Osteoblast (primary cell): ENCODE data around the gene TPCN2. TPM values are rescaled to one million over a fixed set of nuclear protein-coding genes. Genes with fewer than 3 reads are reported as not detected.
A peak's percentile ranks its signal among the peaks of the same experiment; 100 is the strongest.

ENCODE experiments used
- DNase-seq: peaks from one replicate; pipeline ENCODE4 v3.0.0; 2011; ENCODE audit warnings: low spot score, mixed read lengths; ENCODE audit not compliant: insufficient read length; ENCODE audit errors: missing footprints
- H2AFZ ChIP-seq: 2 replicates; pipeline ENCODE4 v1.6.0; 2011; ENCODE audit warnings: mild to moderate bottlenecking, low read length
- H3K27ac ChIP-seq: 2 replicates; pipeline ENCODE4 v1.5.1; 2011; ENCODE audit warnings: mild to moderate bottlenecking, low read depth, low read length, moderate library complexity
- H3K27me3 ChIP-seq: 2 replicates; pipeline ENCODE4 v1.6.0; 2012; ENCODE audit warnings: mild to moderate bottlenecking, control low read depth, inconsistent platforms, low read length, moderate library complexity; ENCODE audit not compliant: insufficient read depth
- H3K36me3 ChIP-seq: 2 replicates; pipeline ENCODE4 v1.5.1; 2011; ENCODE audit warnings: mild to moderate bottlenecking, low read length, control low read depth, moderate library complexity; ENCODE audit not compliant: insufficient read depth
- H3K4me1 ChIP-seq: 2 replicates; pipeline ENCODE4 v1.5.1; 2011; ENCODE audit warnings: mild to moderate bottlenecking, low read length, control low read depth, moderate library complexity; ENCODE audit not compliant: insufficient read depth
- H3K4me2 ChIP-seq: 2 replicates; pipeline ENCODE4 v1.6.0; 2011; ENCODE audit warnings: mild to moderate bottlenecking, low read length; ENCODE audit not compliant: insufficient read depth
- H3K4me3 ChIP-seq: fragments of 200-600 bp; sonication (generic); 3 replicates; pipeline ENCODE4 v1.5.1; 2012; ENCODE audit warnings: mild to moderate bottlenecking, low read length, inconsistent platforms; ENCODE audit not compliant: insufficient read depth
- H3K79me2 ChIP-seq: 2 replicates; pipeline ENCODE4 v1.6.0; 2012; ENCODE audit warnings: mild to moderate bottlenecking, low read length, control low read depth, inconsistent platforms; ENCODE audit not compliant: insufficient read depth
- H3K9me3 ChIP-seq: 2 replicates; pipeline ENCODE4 v1.5.1; 2011; ENCODE audit warnings: low read depth, low read length, control low read depth
- H4K20me1 ChIP-seq: 2 replicates; pipeline ENCODE4 v1.6.0; 2012; ENCODE audit warnings: mild to moderate bottlenecking, low read length, control low read depth; ENCODE audit not compliant: insufficient read depth
- total RNA-seq: library from RNA; depleted of rRNA; stranded (reverse); fragments of >200 nt; gene quantifications from 2 replicates; pipeline ENCODE4 v1.2.3, GENCODE V29; 2012
- TF ChIP-seq, protein P1 (sequence below): IDR thresholded peaks from 2 replicates; pipeline ENCODE4 v1.5.1; 2011; ENCODE audit warnings: mild to moderate bottlenecking, low read depth, low read length, moderate library complexity; ENCODE audit errors: extremely low read depth

TPCN2 gene
- total RNA-seq, 1 donor = 14.1 TPM

DNA sequence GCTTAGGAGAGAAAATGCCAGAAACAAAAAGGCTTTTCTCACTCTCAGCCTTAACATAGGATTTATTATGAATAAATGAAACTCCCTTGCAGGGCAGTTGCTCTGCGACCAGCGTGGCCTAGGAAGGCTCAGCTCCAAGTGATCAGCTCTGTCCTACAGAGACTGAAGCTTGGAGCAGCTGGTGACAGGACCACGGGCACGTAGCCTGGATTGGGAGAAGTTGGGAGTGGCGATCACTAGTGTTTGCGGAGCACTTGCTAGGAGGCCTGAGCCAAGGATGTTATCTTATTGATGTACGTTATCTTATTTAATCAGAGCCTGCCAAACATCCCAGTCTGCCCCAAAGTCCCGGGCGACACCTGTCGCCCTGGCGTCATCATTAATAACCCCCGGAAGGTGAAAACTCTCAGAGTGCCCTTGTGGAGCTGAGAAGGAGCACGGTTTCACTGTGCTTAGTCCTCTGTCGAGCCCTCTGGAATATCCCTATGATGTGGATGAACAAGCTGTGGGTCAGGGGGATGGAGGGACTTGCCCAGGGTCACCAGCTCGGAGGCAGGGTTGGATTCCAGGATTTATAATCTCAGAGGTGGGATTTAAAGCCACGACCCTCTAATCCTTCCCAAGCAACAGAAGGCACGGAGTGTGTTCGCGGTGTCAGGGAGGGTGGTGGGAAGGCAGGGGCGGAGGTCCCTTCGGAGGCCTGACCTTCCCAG lies 66.2 kb downstream of the TPCN2 start:
- peak; percentile 72 for DNase-seq
- Histone ChIP-seq H3K4me1 (no peaks in the 10 kb centered on the region), H3K27ac (no peak overlapping the region), H3K27me3 (peaks cover 30% of the 10 kb centered on the region), H4K20me1 (no peaks in the 10 kb centered on the region), H2AFZ (no peak overlapping the region), H3K79me2 (no peaks in the 10 kb centered on the region), H3K4me3 (no peak overlapping the region), H3K36me3 (no peaks in the 10 kb centered on the region), H3K9me3 (no peaks in the 10 kb centered on the region), H3K4me2 (no peak overlapping the region)
- TF ChIP-seq, protein P1, sequence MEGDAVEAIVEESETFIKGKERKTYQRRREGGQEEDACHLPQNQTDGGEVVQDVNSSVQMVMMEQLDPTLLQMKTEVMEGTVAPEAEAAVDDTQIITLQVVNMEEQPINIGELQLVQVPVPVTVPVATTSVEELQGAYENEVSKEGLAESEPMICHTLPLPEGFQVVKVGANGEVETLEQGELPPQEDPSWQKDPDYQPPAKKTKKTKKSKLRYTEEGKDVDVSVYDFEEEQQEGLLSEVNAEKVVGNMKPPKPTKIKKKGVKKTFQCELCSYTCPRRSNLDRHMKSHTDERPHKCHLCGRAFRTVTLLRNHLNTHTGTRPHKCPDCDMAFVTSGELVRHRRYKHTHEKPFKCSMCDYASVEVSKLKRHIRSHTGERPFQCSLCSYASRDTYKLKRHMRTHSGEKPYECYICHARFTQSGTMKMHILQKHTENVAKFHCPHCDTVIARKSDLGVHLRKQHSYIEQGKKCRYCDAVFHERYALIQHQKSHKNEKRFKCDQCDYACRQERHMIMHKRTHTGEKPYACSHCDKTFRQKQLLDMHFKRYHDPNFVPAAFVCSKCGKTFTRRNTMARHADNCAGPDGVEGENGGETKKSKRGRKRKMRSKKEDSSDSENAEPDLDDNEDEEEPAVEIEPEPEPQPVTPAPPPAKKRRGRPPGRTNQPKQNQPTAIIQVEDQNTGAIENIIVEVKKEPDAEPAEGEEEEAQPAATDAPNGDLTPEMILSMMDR = no peak

GRCh38 chr11:69115586-69116560 lies 67.1 kb downstream of the TPCN2 start:
- no peak overlapping the region for H2AFZ ChIP-seq
- no peaks in the 10 kb centered on the region for H3K4me1 ChIP-seq
- peak; percentile 77 for DNase-seq
- TF ChIP-seq, protein P1 = no peak
- H4K20me1 ChIP-seq = no peaks in the 10 kb centered on the region
- no peaks in the 10 kb centered on the region for H3K36me3 ChIP-seq
- no peak overlapping the region for H3K4me3 ChIP-seq
- H3K9me3 ChIP-seq = no peaks in the 10 kb centered on the region
- H3K27ac ChIP-seq = no peak overlapping the region
- no peak overlapping the region for H3K4me2 ChIP-seq
- H3K79me2 ChIP-seq = no peaks in the 10 kb centered on the region
- peaks cover 30% of the 10 kb centered on the region for H3K27me3 ChIP-seq

DNA sequence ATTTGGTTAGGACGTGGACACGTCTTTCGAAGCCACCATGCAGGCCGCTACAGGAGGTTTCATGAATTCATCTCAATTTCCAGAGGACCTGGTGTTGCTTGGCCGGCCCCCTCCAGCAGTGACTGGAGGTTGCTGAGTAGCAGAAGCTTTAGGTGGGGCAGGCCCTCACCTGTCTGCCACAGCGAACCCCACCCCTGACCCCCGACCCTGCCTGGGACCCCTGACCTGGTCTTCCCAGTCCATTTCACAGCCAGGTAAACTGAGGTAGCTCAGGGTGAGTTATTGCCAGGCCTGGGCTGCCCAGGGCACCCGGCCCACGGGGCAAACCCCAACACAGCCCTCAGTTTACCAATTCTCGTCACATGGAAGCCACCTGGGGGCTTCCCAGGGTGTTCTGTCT lies 67.9 kb downstream of the TPCN2 start:
- H4K20me1 ChIP-seq = no peaks in the 10 kb centered on the region
- H3K4me3 ChIP-seq = no peak overlapping the region
- no peaks in the 10 kb centered on the region for H3K9me3 ChIP-seq
- no peak overlapping the region for H3K27ac ChIP-seq
- DNase-seq = peak; percentile 17
- no peaks in the 10 kb centered on the region for H3K36me3 ChIP-seq
- no peaks in the 10 kb centered on the region for H3K79me2 ChIP-seq
- TF ChIP-seq, protein P1 = no peak
- H3K4me2 ChIP-seq = no peak overlapping the region
- no peaks in the 10 kb centered on the region for H3K4me1 ChIP-seq
- H3K27me3 ChIP-seq = peaks cover 30% of the 10 kb centered on the region
- H2AFZ ChIP-seq = no peak overlapping the region

GRCh38 chr11:69119190-69119589 lies 70.5 kb downstream of the TPCN2 start:
- H3K27ac ChIP-seq = no peak overlapping the region
- no peaks in the 10 kb centered on the region for H3K36me3 ChIP-seq
- TF ChIP-seq, protein P1 = no peak
- H3K27me3 ChIP-seq = peaks cover 12% of the 10 kb centered on the region
- no peak overlapping the region for H2AFZ ChIP-seq
- peak; percentile 27 for DNase-seq
- H3K4me1 ChIP-seq = peaks cover 11% of the 10 kb centered on the region
- H3K79me2 ChIP-seq = no peaks in the 10 kb centered on the region
- no peak overlapping the region for H3K4me2 ChIP-seq
- no peak overlapping the region for H3K4me3 ChIP-seq
- no peaks in the 10 kb centered on the region for H3K9me3 ChIP-seq
- no peaks in the 10 kb centered on the region for H4K20me1 ChIP-seq
